ENCODE results near the gene LGALS9C.
"Not testable (repeated sequence)": the region's sequence is repeated elsewhere in the genome, so short reads cannot be mapped to it uniquely, and the experiment has no call there.

The LGALS9C gene

GRCh38 chr17:18478977-18479595, 2.5 kb downstream of the LGALS9C start:
- DNase-seq, result not testable (repeated sequence)

DNA sequence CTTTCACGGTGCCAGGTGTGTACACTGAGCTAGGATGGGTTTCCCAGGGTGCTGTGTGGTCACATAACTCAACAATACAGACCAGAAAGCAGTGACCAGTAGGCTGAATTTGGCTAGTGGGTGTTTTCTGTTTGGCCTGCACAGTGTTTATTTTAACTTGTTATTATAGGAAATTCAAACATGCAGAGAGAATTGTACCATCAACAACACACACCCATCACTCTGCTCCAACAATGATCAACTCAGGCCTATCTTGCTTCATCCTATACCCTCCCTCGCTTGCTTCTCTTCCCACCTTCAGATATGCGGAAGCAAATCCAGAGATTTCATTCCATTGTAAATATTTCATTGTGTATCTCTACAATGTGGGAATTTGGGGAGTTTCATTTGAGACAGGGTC, 5.2 kb downstream of the LGALS9C start:
- not testable (repeated sequence) for DNase-seq

GRCh38 chr17:18485936-18486464, 9.4 kb downstream of the LGALS9C start:
- DNase-seq, result not testable (repeated sequence)

- DNase-seq, result not testable (repeated sequence)
Observed at GRCh38 chr17:18487633-18488032, 11.0 kb downstream of the LGALS9C start.

DNA sequence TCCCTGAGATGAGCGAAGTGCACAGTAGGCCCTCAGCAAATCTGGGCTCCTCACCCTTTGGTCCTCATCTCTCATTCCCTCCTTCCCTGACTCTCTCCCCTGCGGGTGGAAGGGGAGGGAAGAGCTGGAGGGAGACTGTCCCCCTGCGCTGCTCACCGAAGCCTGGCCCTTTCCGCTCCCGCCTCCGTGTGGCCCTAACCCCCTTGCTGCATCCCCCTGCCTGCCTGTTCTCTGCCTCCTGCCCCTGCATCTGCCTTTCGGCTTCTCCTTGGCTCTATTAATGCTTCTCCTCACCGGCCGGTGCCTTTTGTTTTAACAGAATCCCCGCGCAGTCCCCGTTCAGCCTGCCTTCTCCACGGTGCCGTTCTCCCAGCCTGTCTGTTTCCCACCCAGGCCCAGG, 12.0 kb downstream of the LGALS9C start:
- not testable (repeated sequence) for DNase-seq

GRCh38 chr17:18490016-18490415, 13.4 kb downstream of the LGALS9C start:
- not testable (repeated sequence) for DNase-seq

GRCh38 chr17:18492712-18493480, 16.3 kb downstream of the LGALS9C start:
- not testable (repeated sequence) for DNase-seq

GRCh38 chr17:18494250-18494768, 17.7 kb downstream of the LGALS9C start:
- not testable (repeated sequence) for DNase-seq

GRCh38 chr17:18497044-18497443, 20.5 kb downstream of the LGALS9C start:
- DNase-seq, result not testable (repeated sequence)

DNA sequence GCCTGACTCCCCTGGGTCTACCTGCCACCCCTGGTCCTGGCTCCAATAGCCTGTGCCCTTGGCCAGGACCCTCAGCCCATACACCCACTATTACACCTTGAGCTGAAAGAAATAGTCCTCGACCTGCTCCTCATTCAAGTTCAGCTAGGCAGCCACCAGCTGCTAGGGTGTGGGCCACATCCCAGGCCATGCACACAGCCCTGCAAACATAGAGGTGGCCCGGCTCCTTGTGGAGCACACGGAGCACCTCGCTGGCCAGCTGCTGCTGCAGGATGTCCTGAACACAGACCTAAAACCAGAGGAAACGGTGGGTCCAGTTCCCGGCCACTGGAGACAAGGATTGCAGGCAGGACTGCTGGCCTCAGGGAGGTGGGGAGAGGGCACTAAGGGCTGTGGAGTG, 22.5 kb downstream of the LGALS9C start:
- DNase-seq, result not testable (repeated sequence)

DNA sequence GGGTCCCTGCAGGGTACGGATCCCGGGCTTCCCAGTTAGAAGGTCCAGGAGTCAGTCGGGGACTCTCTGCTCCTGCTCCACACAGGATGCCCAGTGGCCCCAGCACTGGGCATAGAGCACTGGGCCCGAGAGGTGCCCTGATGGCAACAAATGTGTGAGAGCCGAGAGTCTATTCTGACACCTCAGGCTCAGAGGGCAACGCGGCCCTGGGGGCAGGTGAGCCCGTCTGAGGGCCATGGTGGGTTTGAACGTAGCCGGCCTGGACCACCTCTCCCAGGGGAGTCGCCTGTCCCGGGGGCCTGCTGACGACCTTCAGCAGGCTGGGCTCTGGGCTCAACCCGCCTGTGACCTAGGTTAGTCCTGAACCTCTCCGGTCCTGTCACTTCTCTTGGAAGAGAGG, 23.2 kb downstream of the LGALS9C start:
- not testable (repeated sequence) for DNase-seq

GRCh38 chr17:18500281-18500680, 23.7 kb downstream of the LGALS9C start:
- not testable (repeated sequence) for DNase-seq

- not testable (repeated sequence) for DNase-seq
Observed at GRCh38 chr17:18500816-18501215, 24.2 kb downstream of the LGALS9C start.

DNA sequence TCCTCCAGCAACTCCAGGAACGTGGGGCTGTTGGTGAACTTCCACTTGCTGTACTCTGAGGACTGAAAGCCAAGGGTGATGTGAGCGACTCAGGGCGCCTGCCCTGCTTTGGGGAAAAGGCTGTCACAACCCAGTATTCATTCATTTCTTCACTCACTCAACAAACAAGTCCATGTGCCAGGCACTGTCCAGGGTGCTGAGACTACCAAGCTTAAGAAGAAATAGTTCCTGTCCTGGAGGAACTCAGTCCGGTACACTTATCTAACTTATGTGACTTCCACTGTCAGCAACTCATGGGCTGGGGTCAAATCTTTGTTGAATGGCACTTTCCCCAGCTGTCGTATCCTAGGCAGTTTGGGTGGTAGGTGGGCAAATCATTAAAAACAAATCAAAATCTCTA, 26.6 kb downstream of the LGALS9C start:
- not testable (repeated sequence) for DNase-seq

GRCh38 chr17:18507729-18508128, 31.1 kb downstream of the LGALS9C start:
- not testable (repeated sequence) for DNase-seq

DNA sequence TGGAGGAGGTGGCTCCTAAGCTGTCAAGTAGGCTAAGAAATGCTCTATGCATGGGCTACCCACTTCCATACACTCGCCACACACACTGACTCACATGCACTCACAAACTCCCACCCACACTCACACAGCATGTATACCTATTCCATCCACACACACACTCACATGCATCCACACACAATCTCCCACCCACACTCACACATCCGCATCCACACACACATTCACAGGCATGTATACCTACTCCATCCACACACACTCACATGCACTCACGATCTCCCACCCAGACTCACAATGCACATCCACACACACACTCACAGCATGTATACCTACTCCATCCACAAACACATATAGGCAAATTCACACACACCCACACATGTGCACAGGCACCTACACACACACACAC, 32.1 kb downstream of the LGALS9C start:
- not testable (repeated sequence) for DNase-seq

GRCh38 chr17:18521100-18521499, 44.5 kb downstream of the LGALS9C start:
- not testable (repeated sequence) for DNase-seq

DNA sequence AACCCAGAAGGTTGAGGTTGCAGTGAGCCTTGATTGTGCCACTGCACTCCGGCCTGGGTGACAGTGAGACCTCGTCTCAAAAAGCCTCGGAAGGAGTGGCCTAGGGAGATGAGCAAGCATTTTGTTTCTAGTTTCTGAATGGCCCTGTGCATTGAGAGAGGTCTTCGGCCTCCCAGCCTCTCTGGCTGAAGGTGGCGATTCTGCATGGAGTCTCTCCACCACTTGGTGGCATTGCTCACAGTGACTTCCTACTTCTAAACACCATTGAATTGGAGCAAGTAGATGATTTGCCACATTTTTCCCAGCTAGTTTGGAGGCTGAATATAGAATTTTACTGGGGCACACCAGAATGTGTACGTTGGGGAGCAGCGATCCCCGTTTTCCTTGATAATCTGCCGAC, 48.4 kb downstream of the LGALS9C start:
- not testable (repeated sequence) for DNase-seq

DNA sequence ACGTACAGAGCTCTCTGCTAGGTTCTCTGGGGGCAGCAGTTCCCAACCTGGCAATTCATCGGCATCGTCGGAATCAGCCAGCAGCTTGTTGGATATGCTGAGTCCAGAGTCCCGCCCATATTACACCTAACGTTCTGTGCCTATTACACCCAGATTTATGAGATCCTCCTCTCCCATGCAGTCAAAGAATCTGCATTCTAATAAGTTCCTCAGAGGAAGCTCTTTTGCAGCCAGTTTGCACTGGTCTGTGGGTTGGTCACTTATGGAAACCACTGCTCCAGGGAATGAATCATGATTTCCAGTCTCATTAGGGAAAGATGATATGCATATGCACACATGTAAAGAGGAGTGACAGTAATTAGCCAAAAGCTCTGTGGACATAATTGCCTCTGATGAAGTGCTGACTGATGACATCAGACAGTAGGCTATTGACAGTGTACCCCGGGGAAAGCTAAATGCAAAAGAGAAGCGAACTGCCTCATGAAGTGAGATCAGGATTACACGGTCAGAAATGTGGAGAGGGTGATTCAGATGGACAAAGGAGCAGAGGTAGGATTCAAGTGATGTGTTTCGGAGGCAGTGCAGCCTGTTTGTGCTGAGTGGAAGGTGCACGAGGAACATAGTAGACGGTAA, 49.7 kb downstream of the LGALS9C start:
- not testable (repeated sequence) for DNase-seq

DNA sequence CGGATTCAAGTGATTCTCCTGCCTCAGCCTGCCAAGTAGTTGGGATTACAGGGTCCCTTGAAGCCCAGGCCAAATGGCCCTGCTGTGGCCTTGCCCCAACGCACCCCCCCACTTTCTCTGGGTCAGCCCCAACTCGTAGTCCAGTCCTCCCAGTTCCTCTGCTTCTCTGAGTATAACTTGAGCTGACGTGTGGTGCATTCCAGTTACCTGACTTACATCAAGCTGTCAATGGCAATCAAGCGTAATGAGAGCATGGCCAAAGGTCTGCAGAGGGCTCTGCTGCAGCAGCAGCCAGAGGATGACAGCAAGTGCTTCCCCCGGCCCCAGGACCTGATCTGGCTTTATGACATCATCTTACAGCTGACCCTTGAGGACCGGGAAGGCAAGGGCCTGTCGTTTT, 50.8 kb downstream of the LGALS9C start:
- not testable (repeated sequence) for DNase-seq

- not testable (repeated sequence) for DNase-seq
Observed at GRCh38 chr17:18528435-18528834, 51.8 kb downstream of the LGALS9C start.

GRCh38 chr17:18528899-18529500, 52.4 kb downstream of the LGALS9C start:
- not testable (repeated sequence) for DNase-seq

DNA sequence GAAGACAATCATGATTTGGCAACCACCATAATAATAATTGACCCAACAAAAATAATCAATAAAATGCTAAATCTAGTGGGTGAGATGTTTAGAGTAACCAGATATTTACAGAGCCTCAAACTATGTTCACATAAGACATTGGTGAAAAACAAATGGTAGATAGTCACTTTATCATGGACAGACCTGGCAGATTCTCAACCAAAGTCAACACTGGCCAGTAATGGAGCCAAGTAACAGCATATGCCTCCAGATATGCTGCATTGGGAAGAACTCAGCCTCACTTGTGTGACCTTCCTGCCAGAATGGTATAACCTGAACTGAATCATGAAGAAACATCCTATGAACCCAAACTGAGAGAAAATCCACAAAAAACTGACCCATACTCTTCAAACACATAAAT, 53.8 kb downstream of the LGALS9C start:
- DNase-seq, result not testable (repeated sequence)
